ENCODE data around the gene TGDS.
A peak's percentile ranks its signal among the peaks of the same experiment; 100 is the strongest.

TGDS gene

DNA sequence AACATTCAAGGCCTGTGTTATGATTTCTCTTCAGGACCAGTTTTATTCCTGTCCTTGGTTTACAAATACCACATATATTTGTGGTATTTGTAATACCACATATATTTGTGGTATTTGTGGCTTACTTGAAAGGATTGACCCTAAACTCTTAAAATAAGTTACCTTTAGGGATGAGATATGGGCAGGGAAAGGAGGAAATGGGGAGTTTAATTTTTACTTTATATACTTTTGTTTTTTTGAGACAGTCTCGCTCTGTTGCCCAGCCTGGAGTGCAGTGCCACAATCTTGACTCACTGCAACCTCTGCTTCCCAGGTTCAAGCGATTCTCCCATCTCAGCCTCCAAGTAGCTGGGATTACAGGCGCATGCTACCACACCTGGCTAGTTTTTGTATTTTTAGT lies 2.3 kb upstream of the TGDS start:
- Mint-ChIP-seq H3K4me3 (no peak overlapping the region), H3K4me1 (peaks cover 39% of the 10 kb centered on the region), H3K27me3 (ENCODE audit: low read depth, poor library complexity) (peaks cover 9% of the 10 kb centered on the region), H3K9me3 (peaks cover 25% of the 10 kb centered on the region), H3K27ac (no peak overlapping the region), H3K36me3 (ENCODE audit: low read depth) (peaks cover 6% of the 10 kb centered on the region)
- TF ChIP-seq, protein P1, sequence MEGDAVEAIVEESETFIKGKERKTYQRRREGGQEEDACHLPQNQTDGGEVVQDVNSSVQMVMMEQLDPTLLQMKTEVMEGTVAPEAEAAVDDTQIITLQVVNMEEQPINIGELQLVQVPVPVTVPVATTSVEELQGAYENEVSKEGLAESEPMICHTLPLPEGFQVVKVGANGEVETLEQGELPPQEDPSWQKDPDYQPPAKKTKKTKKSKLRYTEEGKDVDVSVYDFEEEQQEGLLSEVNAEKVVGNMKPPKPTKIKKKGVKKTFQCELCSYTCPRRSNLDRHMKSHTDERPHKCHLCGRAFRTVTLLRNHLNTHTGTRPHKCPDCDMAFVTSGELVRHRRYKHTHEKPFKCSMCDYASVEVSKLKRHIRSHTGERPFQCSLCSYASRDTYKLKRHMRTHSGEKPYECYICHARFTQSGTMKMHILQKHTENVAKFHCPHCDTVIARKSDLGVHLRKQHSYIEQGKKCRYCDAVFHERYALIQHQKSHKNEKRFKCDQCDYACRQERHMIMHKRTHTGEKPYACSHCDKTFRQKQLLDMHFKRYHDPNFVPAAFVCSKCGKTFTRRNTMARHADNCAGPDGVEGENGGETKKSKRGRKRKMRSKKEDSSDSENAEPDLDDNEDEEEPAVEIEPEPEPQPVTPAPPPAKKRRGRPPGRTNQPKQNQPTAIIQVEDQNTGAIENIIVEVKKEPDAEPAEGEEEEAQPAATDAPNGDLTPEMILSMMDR (IDR thresholded peaks at IDR 0.05) = no peak
- DNase-seq = no peak

DNA sequence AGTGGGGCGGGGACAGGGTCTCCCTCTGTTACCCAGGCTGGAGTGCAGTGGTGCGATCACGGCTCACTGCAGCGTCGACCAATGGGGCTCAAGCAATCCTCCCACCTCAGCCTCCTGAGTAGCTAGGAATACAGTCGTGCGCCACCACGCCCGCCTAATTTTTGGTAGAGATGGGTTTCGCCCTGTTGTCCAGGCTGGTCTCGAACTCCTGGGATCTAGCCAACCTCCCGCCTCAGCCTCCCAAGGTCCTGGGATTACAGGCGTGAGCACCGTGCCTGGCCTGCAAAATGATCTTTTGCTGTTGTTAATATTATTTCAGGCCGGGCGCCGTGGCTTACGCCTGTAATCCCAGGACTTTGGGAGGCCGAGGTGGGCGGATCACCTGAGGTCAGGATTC lies 621 bp upstream of the TGDS start:
- TF ChIP-seq, protein P1 (IDR thresholded peaks at IDR 0.05) = no peak
- H3K36me3 Mint-ChIP-seq (ENCODE audit: low read depth) = peaks cover 18% of the 10 kb centered on the region
- no peak overlapping the region for H3K27ac Mint-ChIP-seq
- peak overlapping the region; percentile 95 for H3K4me3 Mint-ChIP-seq
- H3K9me3 Mint-ChIP-seq = peaks cover 25% of the 10 kb centered on the region
- H3K27me3 Mint-ChIP-seq (ENCODE audit: low read depth, poor library complexity) = peaks cover 8% of the 10 kb centered on the region
- no peak for DNase-seq
- peaks cover 27% of the 10 kb centered on the region for H3K4me1 Mint-ChIP-seq

DNA sequence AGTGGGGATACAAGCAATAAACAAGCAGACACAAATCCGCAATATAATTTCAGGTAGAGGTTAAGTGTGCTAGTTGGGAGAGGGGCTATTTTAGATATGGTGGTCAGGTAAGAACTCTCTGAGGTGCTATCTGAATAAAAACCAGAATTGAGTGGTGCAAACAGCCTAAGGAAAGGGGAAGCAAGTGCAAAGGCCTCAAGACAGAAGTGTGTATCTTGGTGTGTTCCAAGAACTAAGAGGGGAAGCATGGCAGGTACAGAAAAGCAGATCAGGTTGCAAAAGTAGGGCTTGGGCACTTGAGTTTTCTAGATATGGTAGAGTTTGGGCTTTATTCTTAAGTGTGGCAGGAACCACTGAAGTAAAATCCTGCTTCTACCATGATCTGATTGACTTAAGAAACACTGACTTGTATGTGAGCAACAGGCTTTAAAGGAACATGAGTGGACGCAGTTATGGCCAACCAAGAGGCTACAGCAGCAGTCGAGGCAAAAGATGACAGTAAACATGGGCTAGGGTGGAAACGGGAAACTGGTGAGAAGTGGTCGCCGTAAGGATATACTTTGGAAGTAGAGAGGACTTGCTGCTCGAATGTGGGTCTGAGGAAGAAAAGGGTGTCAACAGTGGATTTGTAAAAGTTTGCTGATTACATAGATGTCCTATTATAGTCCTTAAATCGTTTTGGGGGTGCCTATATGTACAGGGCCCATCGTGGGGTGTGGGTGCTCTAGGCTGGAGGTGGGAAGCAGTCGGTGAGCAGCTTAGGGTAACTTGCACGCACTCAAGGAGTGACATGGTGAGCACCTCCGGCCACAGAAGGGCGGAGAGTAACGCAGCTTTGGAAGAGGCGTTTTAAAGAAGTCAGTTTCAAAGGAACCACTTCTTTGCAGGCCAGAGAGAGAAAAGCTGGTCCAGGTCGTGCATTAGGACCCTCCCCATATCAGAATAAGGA lies 677 bp downstream of the TGDS start:
- peaks cover 27% of the 10 kb centered on the region for H3K4me1 Mint-ChIP-seq
- H3K27ac Mint-ChIP-seq = peak overlapping the region; percentile 88
- TF ChIP-seq, protein P1 (IDR thresholded peaks at IDR 0.05) = no peak
- peak overlapping the region; percentile 95 for H3K4me3 Mint-ChIP-seq
- peaks cover 12% of the 10 kb centered on the region for H3K9me3 Mint-ChIP-seq
- H3K36me3 Mint-ChIP-seq (ENCODE audit: low read depth) = peaks cover 16% of the 10 kb centered on the region
- DNase-seq = peak; percentile 10
- H3K27me3 Mint-ChIP-seq (ENCODE audit: low read depth, poor library complexity) = peaks cover 4% of the 10 kb centered on the region

DNA sequence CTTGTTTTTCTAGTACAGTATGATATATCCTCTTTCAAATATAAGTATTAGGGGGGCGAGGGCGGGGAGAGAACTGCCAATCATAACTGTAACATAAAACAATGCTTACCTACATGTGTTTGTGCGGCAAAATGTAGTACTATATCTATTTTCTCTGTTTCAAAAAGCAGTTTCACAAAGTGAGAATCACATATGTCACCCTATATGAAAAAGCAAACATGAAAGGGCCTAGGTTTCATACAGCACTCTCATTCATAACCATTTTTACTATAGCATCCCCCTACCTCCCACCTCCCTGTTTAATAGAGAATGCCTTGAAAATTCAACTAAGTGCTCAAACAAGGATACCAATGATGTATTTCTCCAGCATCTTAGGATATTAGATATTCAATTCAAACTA lies 5.2 kb downstream of the TGDS start:
- peaks cover 18% of the 10 kb centered on the region for H3K4me1 Mint-ChIP-seq

DNA sequence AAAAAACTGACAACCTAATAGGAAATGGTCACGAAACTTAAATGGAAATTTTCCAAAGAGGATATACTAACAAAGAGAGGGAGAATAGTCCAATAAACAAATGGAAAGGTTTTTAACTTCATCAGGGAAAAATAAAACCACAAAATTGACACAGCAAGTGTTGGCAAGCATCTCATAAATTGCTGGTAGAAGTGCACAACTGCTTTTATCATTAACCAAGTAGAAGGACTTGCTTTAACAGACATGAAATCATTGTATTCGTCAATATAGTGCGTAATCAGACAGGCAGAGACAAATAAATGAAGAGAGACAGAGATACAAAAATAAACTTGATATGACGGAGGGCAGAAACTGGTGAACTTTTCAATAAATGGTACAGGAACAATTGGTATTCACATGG lies 7.4 kb downstream of the TGDS start:
- Mint-ChIP-seq H3K27me3 (ENCODE audit: low read depth, poor library complexity) (peaks cover 3% of the 10 kb centered on the region), H3K4me1 (no peaks in the 10 kb centered on the region)
- DNase-seq = no peak

More for the DNA sequence above, 5.2 kb downstream of the TGDS start:
- Mint-ChIP-seq H3K9me3 (peaks cover 4% of the 10 kb centered on the region), H3K27ac (no peak overlapping the region), H3K27me3 (ENCODE audit: low read depth, poor library complexity) (peaks cover under 1% of the 10 kb centered on the region), H3K4me3 (no peak overlapping the region), H3K36me3 (ENCODE audit: low read depth) (peaks cover 56% of the 10 kb centered on the region)
- DNase-seq = no peak
- TF ChIP-seq, protein P1 (IDR thresholded peaks at IDR 0.05) = no peak

More for the DNA sequence above, 7.4 kb downstream of the TGDS start:
- Mint-ChIP-seq H3K4me3 (no peak overlapping the region), H3K9me3 (peaks cover 15% of the 10 kb centered on the region), H3K27ac (no peak overlapping the region), H3K36me3 (ENCODE audit: low read depth) (peaks cover 77% of the 10 kb centered on the region)
- TF ChIP-seq, protein P1 (IDR thresholded peaks at IDR 0.05) = no peak

All from nephron progenitor cell (in vitro differentiated cells).